PC-9 (cell line): Measurements from ENCODE around the gene CD86. TPM values are rescaled to one million over a fixed set of nuclear protein-coding genes. Genes with fewer than 3 reads are reported as not detected.

Experiments
- BruUV-seq: library from RNA; stranded (reverse); fragments of 400-500 nt; replicated peaks from 2 replicates; lab custom pipeline; 2021; lab: Mats Ljungman, UMichigan
- CTCF ChIA-PET: fragments of 300-600 bp; sonication (Branson Sonifier 250); formaldehyde crosslinking; loops from one replicate; lab custom pipeline; 2022; ENCODE audit warnings: antibody characterized with exemption; lab: Charles Lee
- POLR2A ChIA-PET: fragments of 300-600 bp; sonication (Branson Sonifier 250); formaldehyde crosslinking; loops from one replicate; lab custom pipeline; 2022; ENCODE audit warnings: antibody characterized with exemption; ENCODE audit not compliant: unreplicated experiment; lab: Charles Lee
- DNase-seq, 2 experiments: peaks; one replicate each; pipeline versions ENCODE4 v3.0.0 to v3.0.0-alpha.2; 2015 to 2022; ENCODE audit warnings: mixed read lengths in 1 of 2
- H2AFZ ChIP-seq: fragments of 200-600 bp; sonication (generic); 2 replicates; pipeline ENCODE4 v1.8.1; 2017; ENCODE audit warnings: antibody characterized with exemption
- H3F3A ChIP-seq: fragments of 200-600 bp; sonication (generic); 2 replicates; pipeline ENCODE4 v1.8.1; 2017; ENCODE audit warnings: antibody characterized with exemption, mild to moderate bottlenecking, low read depth; ENCODE audit not compliant: insufficient read depth
- H3K27ac ChIP-seq: fragments of 200-600 bp; sonication (generic); 2 replicates; pipeline ENCODE4 v1.6.1; 2016; ENCODE audit warnings: mixed run types
- H3K27me3 ChIP-seq: fragments of 200-600 bp; sonication (generic); 2 replicates; pipeline ENCODE4 v1.6.1; 2016; ENCODE audit warnings: low read depth, mixed run types; ENCODE audit not compliant: insufficient read depth
- H3K36me3 ChIP-seq: fragments of 200-600 bp; sonication (generic); 2 replicates; pipeline ENCODE4 v1.6.1; 2016; ENCODE audit warnings: low read depth, mixed run types
- H3K4me1 ChIP-seq: fragments of 200-600 bp; sonication (generic); replicated peaks from 2 replicates; pipeline ENCODE4 v1.6.1; 2016; ENCODE audit warnings: mixed run types; ENCODE audit not compliant: insufficient read depth
- H3K4me2 ChIP-seq: fragments of 200-600 bp; sonication (generic); 2 replicates; pipeline ENCODE4 v1.6.1; 2017; ENCODE audit warnings: mixed run types
- H3K4me3 ChIP-seq: fragments of 200-600 bp; sonication (generic); 2 replicates; pipeline ENCODE4 v1.6.1; 2016; ENCODE audit warnings: mixed run types
- H3K79me2 ChIP-seq: fragments of 200-600 bp; sonication (generic); 2 replicates; pipeline ENCODE4 v1.6.1; 2017; ENCODE audit warnings: low read depth, mixed run types
- H3K9me2 ChIP-seq: fragments of 200-600 bp; sonication (generic); 2 replicates; pipeline ENCODE4 v1.8.1; 2017; ENCODE audit warnings: mild to moderate bottlenecking; ENCODE audit not compliant: insufficient read depth
- H3K9me3 ChIP-seq: fragments of 200-600 bp; sonication (generic); 2 replicates; pipeline ENCODE4 v1.8.1; 2016; ENCODE audit warnings: low read depth; ENCODE audit not compliant: insufficient read depth
- H4K20me1 ChIP-seq: fragments of 200-600 bp; sonication (generic); 2 replicates; pipeline ENCODE4 v1.8.1; 2017; ENCODE audit not compliant: insufficient read depth
- EZH2 ChIP-seq: fragments of 200-600 bp; sonication (generic); IDR thresholded peaks from 2 replicates; pipeline ENCODE4 v1.8.0; 2017; ENCODE audit warnings: antibody characterized with exemption, low read depth
- intact Hi-C: fragments of 100-400 bp; cut with micrococcal nuclease; formaldehyde crosslinking; loops from one replicate; pipeline ENCODE4 v1.10.0; 2022; ENCODE audit not compliant: unreplicated experiment
- total RNA-seq: library from RNA; stranded (reverse); gene quantifications from 2 replicates; pipeline ENCODE4 v1.2.3, GENCODE V29; 2021
- TF ChIP-seq, protein P1 (sequence below): fragments of 200-600 bp; sonication (generic); conservative IDR thresholded peaks from 2 replicates; pipeline ENCODE4 v1.6.1; 2017; ENCODE audit warnings: mixed run types, antibody characterized with exemption, mild to moderate bottlenecking, moderate library complexity

Gene CD86
- total RNA-seq, 1 experiment from 2014 or later = not detected

- POLR2A ChIA-PET = no interaction called here
- intact Hi-C loops = no loop called here
- DNase-seq = no peak
These were observed 44.9 kb downstream of the CD86 start for GRCh38 chr3:122100083-122100482.

DNA sequence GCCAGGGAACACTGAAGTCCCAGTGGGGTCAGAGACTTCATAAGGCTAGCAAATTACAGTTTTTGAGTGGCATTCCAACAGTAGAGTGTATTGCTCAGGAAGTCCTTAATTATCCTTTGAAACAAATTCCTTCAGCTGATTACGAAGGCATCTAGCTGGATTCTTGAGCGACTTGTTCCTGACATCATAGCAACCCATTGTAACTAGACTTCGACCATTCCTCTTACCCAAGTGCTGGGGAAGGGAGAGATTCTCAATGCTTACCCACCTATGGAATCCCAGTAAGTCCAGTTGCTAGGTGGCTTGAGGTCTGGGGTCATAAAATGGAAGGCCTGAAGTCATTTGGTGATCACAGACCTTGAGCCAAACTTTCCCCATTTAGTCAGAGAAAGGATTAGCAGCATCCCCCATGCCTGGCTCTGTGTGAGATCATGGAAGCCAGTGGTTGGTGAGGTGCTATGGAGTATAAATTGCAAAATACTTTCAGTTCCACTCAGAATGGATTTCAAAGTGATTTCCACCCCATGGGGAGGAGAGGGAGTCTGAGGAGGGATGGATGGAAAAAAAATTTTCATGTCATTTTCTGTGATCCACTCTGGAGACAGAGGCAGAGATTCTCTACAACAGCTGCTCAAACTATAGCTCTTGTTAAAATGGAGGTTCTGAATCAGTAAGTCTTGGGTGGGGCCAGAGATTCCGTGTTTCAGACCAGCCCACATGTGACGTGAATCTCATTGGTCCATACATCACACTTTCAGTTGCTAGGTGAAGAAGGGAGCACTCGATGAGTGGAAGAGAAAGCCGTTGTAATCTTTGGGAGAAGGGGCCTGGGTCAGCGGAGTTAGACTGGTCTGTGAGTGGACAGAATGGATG, 45.7 kb downstream of the CD86 start:
- no peaks in the 10 kb centered on the region for H3K79me2 ChIP-seq
- H3F3A ChIP-seq = no peaks in the 10 kb centered on the region
- no peak for DNase-seq
- H4K20me1 ChIP-seq = no peaks in the 10 kb centered on the region
- no peak overlapping the region for H3K27ac ChIP-seq
- H3K27me3 ChIP-seq = no peaks in the 10 kb centered on the region
- no peak for TF ChIP-seq EZH2
- TF ChIP-seq, protein P1, sequence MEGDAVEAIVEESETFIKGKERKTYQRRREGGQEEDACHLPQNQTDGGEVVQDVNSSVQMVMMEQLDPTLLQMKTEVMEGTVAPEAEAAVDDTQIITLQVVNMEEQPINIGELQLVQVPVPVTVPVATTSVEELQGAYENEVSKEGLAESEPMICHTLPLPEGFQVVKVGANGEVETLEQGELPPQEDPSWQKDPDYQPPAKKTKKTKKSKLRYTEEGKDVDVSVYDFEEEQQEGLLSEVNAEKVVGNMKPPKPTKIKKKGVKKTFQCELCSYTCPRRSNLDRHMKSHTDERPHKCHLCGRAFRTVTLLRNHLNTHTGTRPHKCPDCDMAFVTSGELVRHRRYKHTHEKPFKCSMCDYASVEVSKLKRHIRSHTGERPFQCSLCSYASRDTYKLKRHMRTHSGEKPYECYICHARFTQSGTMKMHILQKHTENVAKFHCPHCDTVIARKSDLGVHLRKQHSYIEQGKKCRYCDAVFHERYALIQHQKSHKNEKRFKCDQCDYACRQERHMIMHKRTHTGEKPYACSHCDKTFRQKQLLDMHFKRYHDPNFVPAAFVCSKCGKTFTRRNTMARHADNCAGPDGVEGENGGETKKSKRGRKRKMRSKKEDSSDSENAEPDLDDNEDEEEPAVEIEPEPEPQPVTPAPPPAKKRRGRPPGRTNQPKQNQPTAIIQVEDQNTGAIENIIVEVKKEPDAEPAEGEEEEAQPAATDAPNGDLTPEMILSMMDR = no peak
- no peaks in the 10 kb centered on the region for H3K9me2 ChIP-seq
- H3K4me2 ChIP-seq = no peak overlapping the region
- H3K36me3 ChIP-seq = no peaks in the 10 kb centered on the region
- ChIA-PET CTCF (interaction anchor here (0.7 kb wide), 1 partner anchor 283 kb away, joined by 3 read pairs; no protein-coding TSS in a partner anchor), POLR2A (no interaction called here)
- no TSS peak for BruUV-seq
- intact Hi-C loops = loop anchor here (1.0 kb wide), 2 partner anchors 157 to 255 kb away; no protein-coding TSS in a partner anchor
- H3K9me3 ChIP-seq = no peaks in the 10 kb centered on the region
- no peak overlapping the region for H3K4me3 ChIP-seq
- H3K4me1 ChIP-seq = no peaks in the 10 kb centered on the region
- no peak overlapping the region for H2AFZ ChIP-seq

More at GRCh38 chr3:122100083-122100482, 44.9 kb downstream of the CD86 start:
- Histone ChIP-seq H3K9me2 (no peaks in the 10 kb centered on the region), H3K79me2 (no peaks in the 10 kb centered on the region), H2AFZ (no peak overlapping the region), H3K4me2 (no peak overlapping the region), H3K4me3 (no peak overlapping the region), H3K27me3 (no peaks in the 10 kb centered on the region), H3F3A (no peaks in the 10 kb centered on the region), H3K27ac (no peak overlapping the region), H4K20me1 (no peaks in the 10 kb centered on the region), H3K4me1 (no peaks in the 10 kb centered on the region), H3K9me3 (no peaks in the 10 kb centered on the region), H3K36me3 (no peaks in the 10 kb centered on the region)
- CTCF ChIA-PET = interaction anchor here (0.7 kb wide), 1 partner anchor 284 kb away, joined by 3 read pairs; no protein-coding TSS in a partner anchor
- TF ChIP-seq EZH2 = no peak
- TF ChIP-seq, protein P1 = no peak
- BruUV-seq = no TSS peak

GRCh38 chr3:122101646-122102045, 46.5 kb downstream of the CD86 start:
- Histone ChIP-seq H3K4me3 (no peak overlapping the region), H3K79me2 (no peaks in the 10 kb centered on the region), H3K9me2 (no peaks in the 10 kb centered on the region), H3K4me2 (no peak overlapping the region), H3K4me1 (no peaks in the 10 kb centered on the region), H3K27me3 (no peaks in the 10 kb centered on the region), H3K27ac (no peak overlapping the region), H3K9me3 (no peaks in the 10 kb centered on the region), H4K20me1 (no peaks in the 10 kb centered on the region), H2AFZ (no peak overlapping the region), H3F3A (no peaks in the 10 kb centered on the region), H3K36me3 (no peaks in the 10 kb centered on the region)
- ChIA-PET POLR2A (no interaction called here), CTCF (interaction anchor here (0.5 to 0.7 kb wide), 2 partner anchors 42 to 157 kb away, joined by 3 to 8 read pairs; no protein-coding TSS in a partner anchor)
- BruUV-seq = no TSS peak
- peak; percentile 7 to 53 for DNase-seq
- no peak for TF ChIP-seq EZH2
- TF ChIP-seq, protein P1 = peak; percentile 68
- intact Hi-C loops = loop anchor here (1.0 kb wide), 2 partner anchors 157 to 255 kb away; no protein-coding TSS in a partner anchor
